Breast epithelium (tissue), 3 donors: Measurements from ENCODE around the gene PDYN.

ENCODE experiments used
- POLR2A ChIP-seq: fragments of 450-650 bp; IDR thresholded peaks from one replicate; pipeline ENCODE4 v1.6.1; 2016; ENCODE audit warnings: antibody characterized with exemption, mild to moderate bottlenecking, moderate library complexity
- TF ChIP-seq, protein P1 (sequence below), 3 donors: fragments of 450-650 bp; IDR thresholded peaks; one replicate each; pipeline ENCODE4 v1.5.1; 2016 to 2017; ENCODE audit warnings: antibody characterized with exemption in 3 of 3, mild to moderate bottlenecking in 3 of 3, moderate library complexity in 3 of 3

DNA sequence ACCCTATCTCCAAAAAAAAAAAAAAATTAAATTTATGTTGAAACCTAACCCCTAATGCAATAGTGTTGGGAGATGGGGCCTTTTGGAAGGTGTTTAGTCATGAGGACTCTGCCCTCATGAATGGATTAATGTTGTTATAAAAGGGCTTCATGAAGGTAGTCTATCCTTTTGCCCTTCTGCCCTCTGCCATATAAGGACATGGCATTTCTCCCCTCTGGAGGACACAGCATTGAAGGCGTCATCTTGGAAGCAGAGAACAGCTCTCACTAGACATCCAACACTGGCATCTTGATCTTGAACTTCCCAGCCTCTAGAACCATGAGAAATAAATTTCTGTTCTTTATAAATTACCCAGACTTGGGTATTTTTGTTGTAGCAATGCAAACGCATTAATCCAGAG lies 35.4 kb downstream of the PDYN start:
- TF ChIP-seq, protein P1, sequence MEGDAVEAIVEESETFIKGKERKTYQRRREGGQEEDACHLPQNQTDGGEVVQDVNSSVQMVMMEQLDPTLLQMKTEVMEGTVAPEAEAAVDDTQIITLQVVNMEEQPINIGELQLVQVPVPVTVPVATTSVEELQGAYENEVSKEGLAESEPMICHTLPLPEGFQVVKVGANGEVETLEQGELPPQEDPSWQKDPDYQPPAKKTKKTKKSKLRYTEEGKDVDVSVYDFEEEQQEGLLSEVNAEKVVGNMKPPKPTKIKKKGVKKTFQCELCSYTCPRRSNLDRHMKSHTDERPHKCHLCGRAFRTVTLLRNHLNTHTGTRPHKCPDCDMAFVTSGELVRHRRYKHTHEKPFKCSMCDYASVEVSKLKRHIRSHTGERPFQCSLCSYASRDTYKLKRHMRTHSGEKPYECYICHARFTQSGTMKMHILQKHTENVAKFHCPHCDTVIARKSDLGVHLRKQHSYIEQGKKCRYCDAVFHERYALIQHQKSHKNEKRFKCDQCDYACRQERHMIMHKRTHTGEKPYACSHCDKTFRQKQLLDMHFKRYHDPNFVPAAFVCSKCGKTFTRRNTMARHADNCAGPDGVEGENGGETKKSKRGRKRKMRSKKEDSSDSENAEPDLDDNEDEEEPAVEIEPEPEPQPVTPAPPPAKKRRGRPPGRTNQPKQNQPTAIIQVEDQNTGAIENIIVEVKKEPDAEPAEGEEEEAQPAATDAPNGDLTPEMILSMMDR (IDR thresholded peaks at IDR 0.05), result no peak
- TF ChIP-seq POLR2A, result no peak
